Activated CD8-positive, alpha-beta memory T cell treated with anti-CD3 and anti-CD28 coated beads, Interleukin-2, amount 50 U/mL, for 1 hour (primary cell): ENCODE measurements around the gene RHOU.
"Not testable (repeated sequence)": the region's sequence is repeated elsewhere in the genome, so short reads cannot be mapped to it uniquely, and the experiment has no call there.

Source experiments
- DNase-seq: peaks from one replicate; pipeline ENCODE4 v3.0.0-alpha.2; 2020; ENCODE audit errors: extremely low read depth

Gene RHOU

GRCh38 chr1:228756457-228756856, 21.2 kb downstream of the RHOU start:
- no peak for DNase-seq

GRCh38 chr1:228758447-228758846, 23.2 kb downstream of the RHOU start:
- no peak for DNase-seq

GRCh38 chr1:228760979-228761378, 25.7 kb downstream of the RHOU start:
- no peak for DNase-seq

- no peak for DNase-seq
Measured at GRCh38 chr1:228763561-228763960, 28.3 kb downstream of the RHOU start.

- no peak for DNase-seq
Measured at GRCh38 chr1:228765168-228765946, 30.1 kb downstream of the RHOU start.

GRCh38 chr1:228766788-228767187, 31.5 kb downstream of the RHOU start:
- DNase-seq = no peak

GRCh38 chr1:228767636-228768354, 32.5 kb downstream of the RHOU start:
- no peak for DNase-seq

GRCh38 chr1:228768355-228769000, 33.2 kb downstream of the RHOU start:
- no peak for DNase-seq

- DNase-seq = no peak
Measured at GRCh38 chr1:228770779-228771223, 35.5 kb downstream of the RHOU start.

GRCh38 chr1:228772516-228773212, 37.4 kb downstream of the RHOU start:
- DNase-seq = no peak

GRCh38 chr1:228775946-228776345, 40.7 kb downstream of the RHOU start:
- not testable (repeated sequence) for DNase-seq

GRCh38 chr1:228776449-228776848, 41.2 kb downstream of the RHOU start:
- no peak for DNase-seq

- DNase-seq = no peak
Measured at GRCh38 chr1:228777236-228777635, 42.0 kb downstream of the RHOU start.

- DNase-seq = no peak
Measured at GRCh38 chr1:228778026-228778425, 42.7 kb downstream of the RHOU start.

GRCh38 chr1:228778466-228778865, 43.2 kb downstream of the RHOU start:
- no peak for DNase-seq

GRCh38 chr1:228778961-228779360, 43.7 kb downstream of the RHOU start:
- no peak for DNase-seq

- no peak for DNase-seq
Measured at GRCh38 chr1:228781161-228781808, 46.0 kb downstream of the RHOU start.

- DNase-seq = no peak
Measured at GRCh38 chr1:228781809-228782661, 46.8 kb downstream of the RHOU start.

- DNase-seq = no peak
Measured at GRCh38 chr1:228782662-228783417, 47.6 kb downstream of the RHOU start.
